Activated CD8-positive, alpha-beta T cell treated with anti-CD3 and anti-CD28 coated beads for 36 hours (primary cell): Measurements from ENCODE around the gene BNC2. TPM values are rescaled to one million over a fixed set of nuclear protein-coding genes. Genes with fewer than 3 reads are reported as not detected.

ENCODE experiments used
- ATAC-seq: fragments of 200-7000 bp; cut with Tn5 transposase; one replicate; pipeline ENCODE4 v1.10.0; 2021; ENCODE audit warnings: mild to moderate bottlenecking, moderate library complexity
- CTCF ChIA-PET: fragments of 350-600 bp; sonication (Branson Sonifier 250); formaldehyde crosslinking; loops from one replicate; lab custom pipeline; 2021; ENCODE audit warnings: antibody characterized with exemption; lab: Charles Lee
- POLR2A ChIA-PET: fragments of 350-600 bp; sonication (Branson Sonifier 250); formaldehyde crosslinking; loops from one replicate; lab custom pipeline; 2021; ENCODE audit warnings: antibody characterized with exemption; lab: Charles Lee
- DNase-seq: peaks from one replicate; pipeline ENCODE4 v3.0.0-alpha.2; 2020
- H3K27ac Mint-ChIP-seq: one replicate; pipeline ENCODE4 v1.8.0; 2021; ENCODE audit warnings: mild to moderate bottlenecking, mixed read lengths
- H3K27me3 Mint-ChIP-seq: one replicate; pipeline ENCODE4 v1.8.0; 2021; ENCODE audit warnings: mixed read lengths
- H3K36me3 Mint-ChIP-seq: one replicate; pipeline ENCODE4 v1.8.0; 2021; ENCODE audit warnings: low read depth, mixed read lengths
- H3K4me1 Mint-ChIP-seq: one replicate; pipeline ENCODE4 v1.8.0; 2021; ENCODE audit warnings: low read depth, mixed read lengths
- H3K4me3 Mint-ChIP-seq: one replicate; pipeline ENCODE4 v1.8.0; 2021; ENCODE audit warnings: mild to moderate bottlenecking, moderate library complexity, mixed read lengths
- H3K9me3 Mint-ChIP-seq: one replicate; pipeline ENCODE4 v1.8.0; 2021; ENCODE audit warnings: mixed read lengths
- CTCF ChIP-seq: fragments of 200-600 bp; IDR thresholded peaks from one replicate; pipeline ENCODE4 v1.8.0; 2022; ENCODE audit warnings: antibody characterized with exemption, mild to moderate bottlenecking
- intact Hi-C: fragments of 100-400 bp; cut with micrococcal nuclease; formaldehyde crosslinking; loops from one replicate; pipeline ENCODE4 v1.10.0; 2022
- total RNA-seq, 2 experiments: library from RNA; stranded (reverse); gene quantifications; one replicate each; pipeline ENCODE4 v1.2.3, GENCODE V29; 2021

The BNC2 gene
- total RNA-seq, 2 experiments from 2014 or later, result not detected

GRCh38 chr9:16579872-16580432 is 290.5 kb downstream of the BNC2 start:
- CTCF ChIA-PET, result no interaction called here
- TF ChIP-seq CTCF, result no peak
- ATAC-seq, result no peak

GRCh38 chr9:16575986-16576245 is 294.6 kb downstream of the BNC2 start:
- intact Hi-C loops, result no loop called here
- ChIA-PET POLR2A (no interaction called here), CTCF (no interaction called here)
- no peak for TF ChIP-seq CTCF
- Mint-ChIP-seq H3K9me3 (no peaks in the 10 kb centered on the region), H3K36me3 (no peaks in the 10 kb centered on the region), H3K27me3 (peaks cover 1% of the 10 kb centered on the region), H3K27ac (no peak overlapping the region), H3K4me3 (no peak overlapping the region), H3K4me1 (no peaks in the 10 kb centered on the region)
- no peak for ATAC-seq
- DNase-seq, result no peak

More at GRCh38 chr9:16579872-16580432, 290.5 kb downstream of the BNC2 start:
- no peak overlapping the region for H3K4me3 Mint-ChIP-seq
- no peaks in the 10 kb centered on the region for H3K9me3 Mint-ChIP-seq
- no peaks in the 10 kb centered on the region for H3K36me3 Mint-ChIP-seq
- POLR2A ChIA-PET, result no interaction called here
- H3K27ac Mint-ChIP-seq, result no peak overlapping the region
- no peaks in the 10 kb centered on the region for H3K4me1 Mint-ChIP-seq
- no peak for DNase-seq
- intact Hi-C loops, result no loop called here
- H3K27me3 Mint-ChIP-seq, result peaks cover under 1% of the 10 kb centered on the region

GRCh38 chr9:16575142-16575985 is 295.1 kb downstream of the BNC2 start:
- no peaks in the 10 kb centered on the region for H3K4me1 Mint-ChIP-seq
- no peak for DNase-seq
- no peak for TF ChIP-seq CTCF
- no peaks in the 10 kb centered on the region for H3K36me3 Mint-ChIP-seq
- ATAC-seq, result no peak
- intact Hi-C loops, result no loop called here
- CTCF ChIA-PET, result no interaction called here
- no peaks in the 10 kb centered on the region for H3K9me3 Mint-ChIP-seq
- POLR2A ChIA-PET, result interaction anchor here (0.5 to 0.7 kb wide), 2 partner anchors 120 to 998 kb away, joined by 3 read pairs; no protein-coding TSS in a partner anchor
- peaks cover 1% of the 10 kb centered on the region for H3K27me3 Mint-ChIP-seq
- no peak overlapping the region for H3K4me3 Mint-ChIP-seq
- H3K27ac Mint-ChIP-seq, result no peak overlapping the region

- DNase-seq (no peak), ATAC-seq (no peak)
- Mint-ChIP-seq H3K27me3 (peaks cover 3% of the 10 kb centered on the region), H3K4me3 (no peak overlapping the region), H3K9me3 (no peaks in the 10 kb centered on the region), H3K27ac (no peak overlapping the region), H3K4me1 (no peaks in the 10 kb centered on the region), H3K36me3 (no peaks in the 10 kb centered on the region)
- POLR2A ChIA-PET, result no interaction called here
- CTCF ChIA-PET, result no interaction called here
- intact Hi-C loops, result no loop called here
- TF ChIP-seq CTCF, result no peak
These were observed 298.3 kb downstream of the BNC2 start for GRCh38 chr9:16572005-16572734.
